GM20431 (cell line): Measurements from ENCODE around the gene IL34.
"Not testable (repeated sequence)": the region's sequence is repeated elsewhere in the genome, so short reads cannot be mapped to it uniquely, and the experiment has no call there.

Source experiments
- in situ Hi-C: fragments of 300-500 bp; cut with MseI, MboI; formaldehyde crosslinking; loops from one replicate; pipeline ENCODE4 v1.15.0; 2020; ENCODE audit warnings: low sequenced_read_pairs; ENCODE audit not compliant: unreplicated experiment

Gene IL34

DNA sequence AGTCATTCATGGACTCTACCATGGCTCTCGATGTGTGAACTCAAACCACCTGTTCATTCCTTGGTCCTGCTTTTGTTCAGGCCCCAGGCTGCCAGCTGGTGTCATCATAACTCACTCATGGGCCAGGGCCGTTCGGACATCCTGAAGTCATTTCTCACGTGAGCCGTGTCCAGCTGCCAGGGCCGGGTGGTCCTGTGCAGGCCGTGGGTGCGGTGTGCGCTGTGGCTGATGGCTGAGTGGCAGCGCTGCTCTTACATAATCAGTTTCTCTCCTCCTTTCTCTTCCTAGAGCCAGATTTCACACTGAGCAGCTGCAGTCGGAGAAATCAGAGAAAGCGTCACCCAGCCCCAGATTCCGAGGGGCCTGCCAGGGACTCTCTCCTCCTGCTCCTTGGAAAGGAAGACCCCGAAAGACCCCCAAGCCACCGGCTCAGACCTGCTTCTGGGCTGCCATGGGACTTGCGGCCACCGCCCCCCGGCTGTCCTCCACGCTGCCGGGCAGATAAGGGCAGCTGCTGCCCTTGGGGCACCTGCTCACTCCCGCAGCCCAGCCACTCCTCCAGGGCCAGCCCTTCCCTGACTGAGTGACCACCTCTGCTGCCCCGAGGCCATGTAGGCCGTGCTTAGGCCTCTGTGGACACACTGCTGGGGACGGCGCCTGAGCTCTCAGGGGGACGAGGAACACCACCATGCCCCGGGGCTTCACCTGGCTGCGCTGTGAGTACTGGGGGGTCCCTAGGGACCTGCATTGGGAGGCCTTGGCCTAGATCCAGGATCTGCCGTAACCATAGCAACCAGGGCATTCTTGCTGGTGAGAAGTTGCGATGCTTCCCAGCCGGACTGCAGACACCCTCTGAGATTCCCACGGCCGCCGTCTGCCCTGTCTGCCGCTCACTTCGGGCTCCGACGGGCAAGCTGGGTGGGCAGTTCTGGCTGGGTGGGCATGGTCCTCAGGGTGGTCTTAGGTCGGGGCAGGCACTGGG, at the start of gene IL34:
TSS of gene IL34 (plus strand) at position 300 of the 982 bp plus-strand sequence. CDS start at position 689, 389 bp downstream.
- in situ Hi-C loops = loop anchor here (25.0 kb wide), 1 partner anchor 284 kb away; no protein-coding TSS in a partner anchor

DNA sequence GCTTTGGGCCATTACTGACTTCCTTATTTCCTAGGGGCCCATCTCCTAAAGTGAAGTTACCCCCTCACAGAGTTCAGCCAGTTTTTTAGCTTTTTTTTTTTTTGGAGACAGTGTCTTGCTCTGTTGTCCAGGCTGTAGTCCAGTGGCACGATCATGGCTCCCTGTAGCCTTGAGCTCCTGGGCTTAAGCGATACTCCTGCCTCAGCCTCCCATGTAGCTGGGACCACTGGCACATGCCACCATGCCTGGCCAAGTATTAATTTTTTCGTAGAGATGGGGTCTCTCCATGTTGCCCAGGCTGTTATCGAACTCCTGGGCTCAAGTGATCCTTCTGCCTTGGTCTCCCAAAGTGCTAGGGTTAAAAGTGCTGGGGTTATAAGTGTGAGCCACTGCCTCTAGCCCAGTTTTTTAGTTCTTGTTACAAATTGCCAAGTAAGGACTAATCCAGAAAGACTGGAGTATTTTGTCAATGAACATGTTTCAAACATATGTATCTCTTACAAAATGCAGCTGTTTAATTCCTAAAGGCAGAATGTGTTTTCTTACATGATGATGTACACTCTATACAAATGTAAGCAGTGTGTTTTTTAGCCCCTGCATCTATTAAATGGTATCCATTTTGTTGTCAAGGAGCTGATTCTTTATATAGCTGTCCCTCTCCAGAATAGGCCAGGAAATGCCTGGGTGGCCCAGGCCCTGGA, 49.1 kb upstream of the IL34 start:
- in situ Hi-C loops = no loop called here

DNA sequence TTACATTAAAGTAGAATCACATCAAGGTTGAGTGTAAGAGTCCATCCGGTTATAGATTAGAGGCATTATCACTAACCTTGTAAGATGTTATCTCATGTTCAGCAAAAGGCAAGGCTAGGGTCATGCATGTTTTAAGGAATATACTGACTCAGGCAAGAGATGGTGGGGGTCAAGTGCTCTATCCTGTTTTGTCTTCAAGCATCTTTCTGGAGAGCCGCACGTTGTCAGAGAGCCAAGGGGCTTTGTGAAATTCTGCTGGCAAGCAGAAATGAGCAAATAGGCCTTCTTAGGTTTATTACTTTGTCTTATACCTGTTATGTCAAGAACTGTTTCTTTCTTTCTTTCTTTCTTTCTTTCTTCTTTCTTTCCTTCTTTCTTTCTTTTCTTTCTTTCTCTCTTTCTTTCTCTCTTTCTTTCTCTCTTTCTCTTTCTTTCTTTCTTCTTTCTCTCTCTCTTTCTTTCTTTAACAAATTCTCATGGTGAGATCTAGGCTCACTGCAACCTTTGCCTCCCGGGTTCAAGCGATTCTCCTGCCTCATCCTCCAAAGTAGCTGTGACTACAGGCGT, 47.3 kb upstream of the IL34 start:
- in situ Hi-C loops = no loop called here

DNA sequence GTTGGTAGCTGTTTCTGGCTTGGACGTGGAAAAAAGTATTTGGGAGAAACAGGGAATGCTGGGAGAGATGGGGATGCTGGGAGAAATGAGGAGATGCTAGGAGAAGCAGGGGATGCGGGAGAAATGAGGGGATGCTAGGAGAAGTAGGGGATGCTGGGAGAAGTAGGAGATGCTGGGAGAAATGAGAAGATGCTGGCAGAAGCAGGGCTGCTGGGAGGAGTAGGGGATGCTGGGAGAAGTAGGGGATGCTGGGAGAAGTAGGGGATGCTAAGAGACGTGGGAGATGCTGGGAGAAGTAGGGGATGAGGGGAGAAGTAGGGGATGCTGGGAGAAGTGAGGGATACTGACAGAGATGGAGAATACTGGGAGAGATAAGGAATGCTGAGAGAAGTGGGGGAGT, 45.6 kb upstream of the IL34 start:
- in situ Hi-C loops = no loop called here

DNA sequence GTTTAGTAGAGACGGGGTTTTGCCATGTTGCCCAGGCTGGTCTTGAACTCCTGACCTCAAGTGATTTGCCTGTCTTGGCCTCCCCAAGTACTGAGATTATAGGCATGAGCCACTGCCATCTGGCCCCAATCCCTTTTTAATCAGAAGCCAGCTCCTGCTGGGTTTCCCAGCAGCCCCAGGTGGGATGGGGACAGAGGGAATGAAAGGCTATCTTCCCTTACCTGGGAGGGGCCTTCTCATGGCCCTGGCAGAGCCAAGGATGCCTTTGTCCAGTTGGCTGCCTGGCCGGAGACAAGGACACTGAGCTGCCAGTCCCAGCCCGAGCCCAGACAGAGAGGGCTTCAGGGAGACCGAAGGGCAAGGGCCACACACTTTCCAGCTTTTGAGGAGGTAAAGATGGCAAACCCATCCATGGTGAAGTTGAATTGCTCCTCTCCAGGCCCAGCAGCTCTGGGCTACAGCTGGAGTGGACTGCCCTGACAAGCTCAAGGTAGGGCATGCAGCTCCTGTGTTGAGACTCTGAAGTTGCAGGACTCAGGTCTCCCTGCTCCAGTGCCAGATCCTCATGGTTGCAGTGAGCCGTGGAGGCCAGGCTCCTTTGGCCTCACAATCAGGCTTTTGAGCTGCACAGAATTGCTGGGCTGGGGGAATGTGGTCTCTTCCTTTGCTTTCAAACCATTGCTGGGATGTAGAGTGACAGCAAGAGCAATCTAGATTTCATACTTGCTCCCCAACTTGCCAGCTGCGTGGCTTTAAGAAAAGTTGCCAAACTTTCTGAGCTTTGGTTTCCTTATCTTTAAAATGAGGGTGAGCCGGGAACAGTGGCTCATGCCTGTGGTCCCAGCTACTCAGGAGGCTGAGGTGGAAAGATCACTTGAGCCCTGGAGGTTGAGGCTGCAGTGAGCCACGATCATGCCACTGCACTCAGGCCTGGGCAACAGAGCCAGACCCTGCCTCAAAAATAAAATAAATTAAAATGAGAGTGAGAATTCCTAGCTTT, 44.5 kb upstream of the IL34 start:
- in situ Hi-C loops = no loop called here

DNA sequence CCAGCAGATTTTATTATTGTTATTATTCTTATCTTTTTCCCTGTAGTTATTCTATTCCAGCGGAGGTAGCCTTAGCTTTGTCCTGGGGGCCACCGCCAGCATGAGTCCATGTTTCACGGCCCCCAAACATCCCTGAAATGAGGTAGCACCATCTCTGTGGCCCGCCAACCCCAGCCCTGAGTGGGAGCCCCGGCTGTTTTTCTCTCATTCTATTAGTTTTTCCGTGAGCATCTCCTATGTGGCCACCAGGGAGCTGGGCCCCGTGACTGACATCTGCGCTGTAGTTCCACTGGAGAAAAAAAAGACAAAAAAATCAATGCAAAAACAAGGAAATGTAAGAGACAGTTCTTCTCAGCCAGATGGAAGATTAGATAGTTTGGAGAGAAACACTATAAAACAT, 43.5 kb upstream of the IL34 start:
- in situ Hi-C loops = no loop called here

DNA sequence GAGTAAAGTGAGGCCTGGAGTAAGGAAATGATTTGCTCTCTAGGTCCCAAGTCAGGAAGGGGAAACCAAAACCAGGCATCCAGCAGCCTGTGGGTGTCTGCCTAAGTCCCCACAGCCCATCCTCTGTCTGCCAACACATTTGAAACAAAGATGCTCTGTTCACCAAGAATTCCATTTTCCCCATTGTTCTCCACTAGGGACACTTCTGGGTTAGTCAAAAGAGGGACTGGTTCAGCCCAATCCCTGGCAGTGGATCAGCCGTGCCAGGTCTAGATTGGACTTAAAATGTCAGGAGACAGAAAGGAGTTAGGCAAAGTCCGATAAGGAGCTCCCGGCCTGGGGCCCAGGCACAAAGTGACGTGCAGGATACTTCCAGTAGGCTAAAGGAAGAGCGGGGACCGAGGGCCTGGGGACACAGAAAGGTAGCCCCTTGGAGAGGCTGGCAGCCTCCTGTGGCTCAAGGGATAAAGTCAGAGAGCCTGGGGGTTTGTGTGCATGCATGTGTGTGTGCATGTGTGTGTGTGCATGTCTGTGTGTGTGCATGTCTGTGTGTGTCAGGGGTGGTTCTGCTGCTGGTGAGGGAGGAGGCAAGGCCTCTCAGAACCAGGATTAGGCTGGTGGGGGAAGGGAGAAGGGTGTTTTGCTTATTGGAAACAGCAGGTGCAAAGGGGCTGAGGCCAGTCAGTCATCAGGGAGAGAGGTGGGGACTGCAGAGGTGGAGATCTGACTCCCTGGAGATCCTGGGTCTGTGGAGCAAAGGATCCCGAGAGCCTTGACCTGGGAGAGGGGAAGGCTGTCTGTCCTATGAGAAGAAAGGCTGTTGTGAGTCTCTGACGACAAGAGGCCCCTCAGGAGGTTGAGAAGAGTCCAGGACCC, 41.7 kb upstream of the IL34 start:
- in situ Hi-C loops = no loop called here

DNA sequence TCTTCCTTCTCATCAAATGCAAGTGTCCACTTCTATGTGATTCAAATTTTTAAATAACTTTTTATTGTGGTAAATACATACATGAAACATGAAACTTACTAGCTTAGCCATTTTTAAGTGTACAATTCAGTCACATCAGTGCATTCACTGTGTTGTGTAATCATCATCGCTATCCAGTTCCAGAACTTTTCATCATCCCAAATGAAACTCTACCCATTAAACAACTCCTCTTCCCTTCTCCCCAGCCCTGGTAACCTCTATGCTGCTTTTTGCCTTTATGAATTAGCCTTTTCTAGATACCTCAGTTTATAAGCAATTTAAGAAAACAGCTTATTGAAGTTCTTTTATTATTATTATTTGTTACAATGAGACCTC, 41.1 kb upstream of the IL34 start:
- in situ Hi-C loops = no loop called here

DNA sequence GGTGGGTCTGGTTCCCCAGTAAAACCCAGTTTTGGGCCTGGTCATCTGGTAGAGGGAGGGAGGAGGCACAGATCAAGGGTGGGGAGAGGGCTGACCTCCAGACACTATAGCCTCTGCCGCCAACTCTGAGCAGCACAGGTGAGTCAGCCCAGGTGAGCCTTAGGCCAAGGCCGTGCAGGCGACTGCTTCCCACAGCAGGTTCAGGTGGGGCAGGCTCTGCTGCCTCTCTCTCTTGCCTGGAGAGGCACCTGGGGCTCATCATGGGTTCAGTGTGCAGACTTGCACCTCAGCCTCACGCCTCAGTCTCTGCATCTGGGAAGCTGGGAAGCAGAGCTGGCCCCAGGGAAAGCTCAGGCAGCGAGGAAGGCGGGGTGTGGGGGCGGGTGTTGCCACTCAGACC, 37.8 kb upstream of the IL34 start:
- in situ Hi-C loops = no loop called here

DNA sequence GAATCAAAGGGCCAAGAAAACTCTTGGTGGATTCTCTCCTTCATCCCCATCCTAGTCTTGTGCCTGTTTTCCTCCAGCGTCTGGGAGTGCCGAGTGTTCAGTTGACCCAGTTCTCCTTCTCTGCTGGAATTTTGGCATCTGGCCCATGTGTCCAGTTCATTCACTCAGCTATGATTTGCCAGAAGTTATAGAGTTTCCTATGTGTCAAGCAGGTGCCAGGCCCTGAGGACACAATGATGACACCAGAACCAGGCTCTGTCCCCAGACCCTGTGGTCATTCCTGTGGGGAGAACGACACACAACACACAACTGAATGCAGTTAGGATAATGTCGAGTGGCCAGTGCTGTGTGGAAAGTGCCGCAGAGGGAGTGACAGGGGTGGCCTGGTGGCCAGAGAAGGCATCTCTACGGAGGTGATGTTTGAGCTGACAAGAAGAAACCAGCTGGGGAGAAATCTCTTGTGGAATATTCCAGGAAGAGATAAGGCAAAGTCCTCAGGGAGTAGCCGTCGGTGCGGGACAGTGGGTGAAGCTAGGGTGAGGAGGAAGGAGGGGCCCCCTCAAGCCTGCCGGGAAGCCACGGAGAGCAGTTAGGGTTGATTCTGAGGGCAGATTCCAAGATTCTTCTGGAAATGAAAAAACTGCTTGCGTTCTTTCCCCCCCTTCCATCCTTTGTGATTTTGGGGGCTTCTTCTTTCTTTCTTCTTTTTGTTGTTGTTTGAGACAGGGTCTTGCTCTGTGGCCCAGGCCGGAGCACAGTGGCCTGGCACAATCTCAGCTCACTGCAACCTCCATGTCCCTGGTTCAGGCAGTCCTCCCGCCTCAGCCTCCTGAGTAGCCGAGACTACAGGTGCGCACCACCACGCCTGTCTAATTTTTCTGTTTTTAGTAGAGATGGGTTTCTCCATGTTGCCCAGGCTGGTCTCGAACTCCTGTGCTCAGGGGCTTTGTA, 35.8 kb upstream of the IL34 start:
- in situ Hi-C loops = no loop called here

DNA sequence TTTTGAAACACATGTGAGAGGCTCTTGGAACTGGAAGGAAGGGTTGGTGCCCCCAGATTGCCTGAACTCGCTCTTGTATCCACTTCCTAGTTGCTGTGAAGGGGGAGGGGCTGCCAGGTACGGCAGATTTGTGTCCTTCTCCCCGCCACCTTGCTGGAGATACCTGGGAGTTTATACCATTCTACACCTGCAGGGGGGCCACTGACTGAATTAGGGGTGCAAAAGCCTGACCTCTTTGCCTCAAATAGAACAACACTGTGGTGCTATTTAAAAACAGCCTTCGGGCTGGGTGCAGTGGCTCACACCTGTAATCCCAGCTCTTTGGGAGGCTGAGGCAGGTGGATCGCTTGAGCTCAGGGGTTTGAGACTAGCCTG, 35.1 kb upstream of the IL34 start:
- in situ Hi-C loops = no loop called here

DNA sequence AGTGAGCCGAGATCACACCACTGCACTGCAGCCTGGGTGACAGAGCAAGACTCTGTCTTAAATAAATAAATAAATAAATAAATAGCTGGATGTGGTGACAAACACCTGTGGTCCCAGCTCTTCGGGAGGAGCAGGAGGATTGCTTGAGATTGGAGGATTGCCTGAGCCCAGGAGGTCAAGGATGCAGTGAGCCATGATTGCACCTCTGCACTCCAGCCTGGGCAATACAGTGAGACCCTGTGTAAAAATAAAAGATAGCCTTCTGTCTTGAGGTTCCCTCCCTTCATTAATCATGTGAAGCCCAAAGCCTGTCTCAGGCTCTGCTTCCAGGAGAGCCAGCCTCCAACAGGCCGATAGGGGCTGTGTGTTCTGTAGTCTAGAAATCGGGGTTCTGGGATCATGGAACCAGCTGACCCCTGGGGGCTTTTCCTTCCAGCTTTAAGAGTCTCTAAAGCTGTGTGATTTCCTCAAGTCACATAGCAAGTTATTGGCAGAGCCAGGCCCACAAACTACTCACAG, 34.5 kb upstream of the IL34 start:
- in situ Hi-C loops = no loop called here

DNA sequence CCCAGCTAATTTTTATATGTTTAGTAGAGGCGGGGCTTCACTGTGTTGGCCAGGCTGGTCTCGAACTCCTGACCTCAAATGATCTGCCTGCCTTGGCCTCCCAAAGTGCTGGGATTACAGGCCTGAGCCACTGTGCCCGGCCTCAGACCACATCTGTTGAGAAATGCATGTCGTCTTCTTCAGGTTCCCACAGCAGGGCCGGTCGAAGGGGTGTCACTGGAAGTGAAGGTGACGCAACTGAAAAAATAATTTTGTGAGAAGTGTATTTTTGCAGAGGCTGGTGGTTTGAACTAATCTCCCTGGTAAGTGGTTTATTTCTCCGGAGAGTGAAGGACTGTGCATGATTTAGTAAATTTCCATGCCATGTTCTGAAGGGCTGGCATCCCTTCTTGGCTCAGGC, 33.4 kb upstream of the IL34 start:
- in situ Hi-C loops = no loop called here

DNA sequence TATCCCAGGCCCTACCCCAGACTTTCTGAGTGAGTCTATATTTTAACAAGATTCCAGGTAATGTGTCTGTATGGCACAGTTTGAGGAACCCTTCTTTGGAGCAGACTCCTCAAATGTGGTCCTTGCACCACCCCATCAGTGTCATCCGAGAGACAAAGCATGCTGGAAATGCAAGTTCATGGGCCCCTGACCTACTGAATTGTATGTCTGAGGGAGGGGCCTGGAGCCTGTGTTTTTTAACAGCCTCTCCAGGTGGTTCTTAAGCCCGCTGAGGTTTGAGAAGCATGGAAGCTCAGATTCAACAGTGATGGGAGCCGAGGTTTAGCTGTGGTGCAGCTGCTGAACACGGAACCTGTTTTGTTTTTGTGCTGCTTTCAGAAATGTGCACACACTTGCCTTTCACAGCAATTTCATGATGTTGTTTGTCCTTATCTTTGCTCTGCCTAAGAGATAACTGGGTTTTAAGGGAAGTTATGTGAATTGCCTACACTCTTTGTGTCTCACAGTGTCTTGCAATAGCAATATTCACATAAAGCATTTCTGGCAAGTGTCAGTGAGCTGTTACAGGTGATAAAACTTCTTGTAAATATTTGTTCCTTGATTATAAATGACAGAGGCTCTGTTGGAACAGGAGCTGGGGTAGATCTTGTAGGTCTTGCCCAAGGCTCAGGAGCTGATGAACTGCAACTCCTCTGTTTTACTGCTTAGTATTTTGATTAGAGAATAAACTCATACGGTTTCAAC, 32.0 kb upstream of the IL34 start:
- in situ Hi-C loops = no loop called here

DNA sequence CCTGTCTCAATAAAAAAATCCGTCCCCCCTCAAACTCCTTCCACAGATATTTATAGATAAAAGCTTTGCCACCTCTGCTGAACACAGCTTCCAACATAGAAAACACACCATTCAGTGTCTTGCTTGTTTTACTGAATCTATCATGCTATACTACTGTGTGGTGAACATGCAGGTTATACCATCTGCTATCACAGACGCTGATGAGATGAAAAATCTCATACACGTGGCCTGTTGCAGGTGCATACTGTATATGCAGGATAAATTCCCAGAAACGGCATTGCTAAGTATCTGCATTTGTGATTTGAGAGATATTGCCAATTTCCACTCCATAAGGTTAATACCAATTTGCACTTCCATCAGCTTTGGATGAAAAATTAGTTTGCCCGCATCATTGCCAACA, 30.4 kb upstream of the IL34 start:
- in situ Hi-C loops = no loop called here

DNA sequence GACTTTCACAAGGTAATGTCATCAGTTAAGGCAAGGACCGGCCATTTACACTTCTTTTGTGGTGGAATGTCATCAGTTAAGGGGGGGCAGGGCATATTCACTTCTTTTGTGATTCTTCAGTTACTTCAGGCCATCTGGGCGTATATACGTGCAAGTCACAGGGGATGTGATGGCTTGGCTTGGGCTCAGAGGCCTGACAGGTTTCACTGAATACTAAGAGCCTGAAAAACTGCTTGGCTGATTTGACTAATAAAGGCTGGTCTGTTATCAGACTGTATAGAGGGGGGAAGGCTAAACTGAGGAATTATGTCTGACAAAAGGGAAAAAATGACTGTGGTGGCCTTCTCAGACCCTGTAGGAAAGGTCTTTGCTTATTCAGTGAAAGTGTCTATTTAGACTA, 24.5 kb upstream of the IL34 start:
- in situ Hi-C loops = not testable (repeated sequence)

DNA sequence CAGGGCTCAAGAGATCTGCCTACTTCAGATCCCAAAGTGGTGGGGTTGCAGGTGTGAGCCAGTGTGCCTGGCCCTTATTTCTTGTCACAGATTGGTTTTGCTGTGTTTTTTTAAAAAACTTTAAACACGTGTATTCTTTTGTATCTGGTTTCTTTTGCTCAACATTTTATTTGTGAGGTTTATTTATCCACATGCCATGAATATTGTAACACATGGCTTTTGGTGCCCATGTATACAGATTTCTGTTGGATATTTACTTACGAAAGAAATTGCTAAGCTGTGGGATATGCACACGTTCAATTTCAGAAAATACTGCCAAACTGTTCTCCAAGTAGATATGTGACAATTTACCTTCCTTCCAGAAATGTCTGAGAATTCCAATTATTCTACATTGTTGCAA, 18.7 kb upstream of the IL34 start:
- in situ Hi-C loops = loop anchor here (25.0 kb wide), 1 partner anchor 265 kb away; no protein-coding TSS in a partner anchor
